Aorta (tissue), 5 donors: ENCODE measurements around the gene PDE10A. TPM values are rescaled to one million over a fixed set of nuclear protein-coding genes. Genes with fewer than 3 reads are reported as not detected.

Experiments
- ATAC-seq: fragments of 200-7000 bp; cut with Tn5 transposase; one replicate; pipeline ENCODE4 v1.9.1; 2022; ENCODE audit warnings: moderate library complexity; ENCODE audit not compliant: low FRiP score
- DNase-seq, 2 donors: peaks; one replicate each; pipeline ENCODE4 v3.0.0-alpha.2; 2020
- H3K27ac ChIP-seq, 2 donors: one replicate each; pipeline ENCODE4 v1.5.1; 2013; ENCODE audit warnings: low read length in 2 of 2, mild to moderate bottlenecking in 2 of 2, moderate library complexity in 2 of 2, control low read depth in 1 of 2, inconsistent platforms in 1 of 2, low read depth in 1 of 2
- H3K27me3 ChIP-seq, 2 donors: one replicate each; pipeline ENCODE4 v1.6.1; 2013; ENCODE audit warnings: control low read depth in 1 of 2, low read length in 1 of 2, mild to moderate bottlenecking in 1 of 2, moderate library complexity in 1 of 2; ENCODE audit not compliant: insufficient read depth in 2 of 2, control insufficient read depth in 1 of 2
- H3K36me3 ChIP-seq, 2 donors: one replicate each; pipeline ENCODE4 v1.6.1; 2013; ENCODE audit warnings: control low read depth in 1 of 2, low read length in 1 of 2, mild to moderate bottlenecking in 1 of 2; ENCODE audit not compliant: insufficient read depth in 2 of 2, control insufficient read depth in 1 of 2
- H3K4me1 ChIP-seq, 2 donors: one replicate each; pipeline ENCODE4 v1.6.1; 2013; ENCODE audit warnings: low read length in 2 of 2, control low read depth in 1 of 2, mild to moderate bottlenecking in 1 of 2, moderate library complexity in 1 of 2; ENCODE audit not compliant: insufficient read depth in 2 of 2, control insufficient read depth in 1 of 2
- H3K4me3 ChIP-seq, 2 donors: one replicate each; pipeline ENCODE4 v1.5.1; 2013; ENCODE audit warnings: low read length in 2 of 2, control low read depth in 1 of 2, mild to moderate bottlenecking in 1 of 2
- H3K9me3 ChIP-seq: one replicate; pipeline ENCODE4 v1.6.1; 2013; ENCODE audit warnings: mild to moderate bottlenecking, low read length; ENCODE audit not compliant: control insufficient read depth
- WGBS, 2 donors: extraction: QIAGEN DNeasy Blood & Tissue Kit; methylation state at CpG; one replicate each; pipeline ENCODE4 v1.1.7; 2013; 5-methylcytosine and 5-hydroxymethylcytosine counted together
- intact Hi-C, 2 donors: fragments of 100-400 bp; cut with DNase I; formaldehyde crosslinking; loops; one replicate each; pipeline versions ENCODE4 v1.14.2 to v1.15.0; 2022
- long read RNA-seq, 2 donors: library from polyadenylated mRNA; unstranded; transcript quantifications; one replicate each; pipeline ENCODE4 v2.0.0, GENCODE V29; 2020 to 2021
- polyA plus RNA-seq, 2 donors: library from polyadenylated mRNA; stranded (reverse); fragments of 200-250 nt; gene quantifications; one replicate each; pipeline ENCODE4 v1.2.3, GENCODE V29; 2013
- total RNA-seq, 2 donors: library from RNA; stranded (reverse); fragmentation: NEBNext Ultra II Directional; extraction: Animal tissue kit (Norgen Biotek cat#: 25700); gene quantifications; one replicate each; pipeline ENCODE4 v1.2.1, GENCODE V29; 2021
- donor health status: healthy with polysubstance abuse.
- donor health status: Bipolar disorder and iron deficiency.
- donor health status: DM: no; HTN: no; CAD: no.
- donor health status: DM: no; HTN: no; CAD: no.
- donor health status: DM: yes; HTN: yes; CAD: no.

PDE10A gene
- total RNA-seq = 10 to 100 TPM in 1 of 2 donors, 1 to 10 TPM in 1; 8.7 to 17.1 TPM
- 1 to 10 TPM in 1 of 2 donors, under 1 TPM in 1; 0.75 to 3.8 TPM for polyA plus RNA-seq
- long read RNA-seq, donor 1, partial matches to known transcripts = 0 of 5 reads
- long read RNA-seq, donor 1, other reads (novel, unspliced or antisense) = 4 of 5 reads
- long read RNA-seq, donor 2, partial matches to known transcripts = 3 of 12 reads
- long read RNA-seq, donor 2, other reads (novel, unspliced or antisense) = 9 of 12 reads

GRCh38 chr6:165662749-165663376 lies at the start of gene PDE10A:
PDE10A (minus strand) TSS chr6:165663241; CDS start chr6:165662811, 430 bp downstream.
- Histone ChIP-seq H3K4me3 (peak within 1 kb of the TSS; percentile 64 to 88), H3K4me1 (no peaks in the 10 kb centered on the region), H3K36me3 (no peaks in the 10 kb centered on the region), H3K27me3 (peaks cover 1 to 4% of the 10 kb centered on the region in 2 donors), H3K9me3 (no peaks in the 10 kb centered on the region), H3K27ac (no peak within 1 kb of the TSS)
- 1 to 2% methylated on average over 12 to 80 of the region's 80 CpGs for WGBS, 2 donors
- DNase-seq (peak; percentile 55 to 78), ATAC-seq (peak; percentile 67)
- intact Hi-C loops = loop anchor here in 1 of 2 donors (1.0 to 10.0 kb wide), 3 partner anchors 39 to 182 kb away; no protein-coding TSS in a partner anchor

DNA sequence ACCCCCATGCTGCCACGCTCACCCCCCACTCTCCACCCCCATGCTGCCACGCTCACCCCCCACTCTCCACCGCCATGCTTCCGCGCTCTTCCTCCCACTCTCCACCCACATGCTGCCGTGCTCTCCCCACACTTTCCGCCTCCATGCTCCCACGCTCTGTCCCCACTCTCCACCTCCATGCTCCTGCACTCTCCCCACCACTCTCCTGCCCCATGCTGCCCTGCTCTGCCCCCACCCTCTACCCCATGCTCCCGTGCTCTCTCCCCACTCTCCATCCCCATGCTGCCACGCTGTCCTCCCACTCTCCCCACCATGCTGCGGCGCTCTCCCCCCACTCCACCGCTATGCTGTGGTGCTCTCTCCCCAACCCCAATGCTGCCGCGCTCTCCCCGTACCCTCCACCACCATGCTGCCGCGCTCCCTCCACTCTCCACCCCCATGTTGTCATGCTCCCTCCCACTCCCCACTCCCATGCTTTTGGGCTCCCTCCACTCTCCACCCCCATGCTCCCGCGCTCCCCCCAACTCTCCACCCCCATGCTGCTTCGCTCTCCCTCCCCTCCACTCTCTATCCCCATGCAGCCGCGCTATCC lies 46.0 kb upstream of the PDE10A start:
- Histone ChIP-seq H3K27me3 (no peaks in the 10 kb centered on the region), H3K27ac (no peak overlapping the region), H3K4me1 (no peaks in the 10 kb centered on the region), H3K9me3 (no peaks in the 10 kb centered on the region), H3K36me3 (no peaks in the 10 kb centered on the region), H3K4me3 (no peak overlapping the region)
- no peak for ATAC-seq
- intact Hi-C loops = no loop called here
- DNase-seq = no peak
- WGBS, 2 donors = 95 to 97% methylated on average over 21 to 23 of the region's 23 CpGs

- intact Hi-C loops = no loop called here
- Histone ChIP-seq H3K4me3 (no peak overlapping the region), H3K4me1 (no peaks in the 10 kb centered on the region), H3K27ac (no peak overlapping the region), H3K36me3 (no peaks in the 10 kb centered on the region), H3K9me3 (no peaks in the 10 kb centered on the region), H3K27me3 (no peaks in the 10 kb centered on the region)
- ATAC-seq (no peak), DNase-seq (no peak)
- WGBS, 2 donors = 85 to 93% methylated on average over 14 of the region's 14 CpGs
Measured at GRCh38 chr6:165707067-165707853, 44.2 kb upstream of the PDE10A start.

DNA sequence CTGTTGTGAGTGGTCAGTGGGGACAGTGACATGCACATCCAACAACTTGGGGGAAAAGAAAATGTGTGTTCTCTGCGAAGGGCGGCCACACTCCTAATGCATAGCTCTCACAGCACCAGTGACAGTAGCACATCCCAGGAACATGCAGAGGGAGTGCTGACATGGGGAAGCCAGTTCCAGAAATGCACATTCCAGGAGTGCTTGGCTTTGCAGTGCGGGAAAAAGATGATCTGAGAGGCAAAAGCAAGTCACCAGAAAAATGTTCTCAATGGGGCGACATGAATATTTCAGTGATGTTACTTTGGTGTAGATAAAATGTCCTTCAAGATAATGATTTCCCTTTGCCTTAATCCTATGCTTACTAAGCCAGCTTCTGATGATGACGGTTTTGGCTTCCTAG lies 42.9 kb upstream of the PDE10A start:
- intact Hi-C loops = no loop called here
- WGBS, 2 donors = 80 to 82% methylated on average over 5 of the region's 5 CpGs
- DNase-seq = no peak
- Histone ChIP-seq H3K9me3 (no peaks in the 10 kb centered on the region), H3K36me3 (no peaks in the 10 kb centered on the region), H3K4me3 (no peak overlapping the region), H3K4me1 (peaks cover 3 to 5% of the 10 kb centered on the region in 2 donors), H3K27ac (no peak overlapping the region), H3K27me3 (no peaks in the 10 kb centered on the region)
- ATAC-seq = no peak

GRCh38 chr6:165704045-165704748 lies 41.2 kb upstream of the PDE10A start:
- DNase-seq = no peak
- 5 to 9% methylated on average over 9 of the region's 9 CpGs for WGBS, 2 donors
- Histone ChIP-seq H3K9me3 (no peaks in the 10 kb centered on the region), H3K27me3 (no peaks in the 10 kb centered on the region), H3K4me3 (no peak overlapping the region), H3K27ac (no peak overlapping the region), H3K36me3 (no peaks in the 10 kb centered on the region), H3K4me1 (peaks cover 3 to 5% of the 10 kb centered on the region in 2 donors)
- ATAC-seq = no peak
- intact Hi-C loops = loop anchor here in 1 of 2 donors (5.0 kb wide), 1 partner anchor 42 kb away; the partner anchor contains the start of gene PDE10A

DNA sequence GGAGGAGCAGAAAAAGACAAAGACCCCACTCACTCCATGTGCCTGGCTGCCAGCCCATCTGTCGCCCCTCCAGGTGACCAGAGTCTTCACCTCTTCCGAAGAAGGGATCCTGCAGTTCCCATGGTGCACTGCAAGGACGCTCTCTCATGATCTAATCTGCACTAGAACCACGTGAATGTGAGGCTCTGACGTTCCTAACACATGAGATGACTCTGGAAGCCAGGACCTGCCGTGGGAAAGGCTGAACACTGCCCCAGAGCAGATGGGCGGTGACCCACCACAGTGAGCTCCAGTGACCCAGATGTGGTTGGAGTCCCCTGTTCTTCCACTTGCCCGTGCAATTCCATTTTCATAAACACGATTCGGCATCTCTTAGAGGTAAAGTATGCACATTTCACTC lies 39.6 kb upstream of the PDE10A start:
- Histone ChIP-seq H3K4me3 (no peak overlapping the region), H3K4me1 (peaks cover 3 to 5% of the 10 kb centered on the region in 2 donors), H3K27ac (no peak overlapping the region), H3K9me3 (no peaks in the 10 kb centered on the region), H3K36me3 (no peaks in the 10 kb centered on the region), H3K27me3 (no peaks in the 10 kb centered on the region)
- ATAC-seq (no peak), DNase-seq (no peak)
- intact Hi-C loops = loop anchor here in 1 of 2 donors (5.0 kb wide), 1 partner anchor 40 kb away; the partner anchor contains the start of gene PDE10A
- 81 to 82% methylated on average over 10 of the region's 10 CpGs for WGBS, 2 donors

DNA sequence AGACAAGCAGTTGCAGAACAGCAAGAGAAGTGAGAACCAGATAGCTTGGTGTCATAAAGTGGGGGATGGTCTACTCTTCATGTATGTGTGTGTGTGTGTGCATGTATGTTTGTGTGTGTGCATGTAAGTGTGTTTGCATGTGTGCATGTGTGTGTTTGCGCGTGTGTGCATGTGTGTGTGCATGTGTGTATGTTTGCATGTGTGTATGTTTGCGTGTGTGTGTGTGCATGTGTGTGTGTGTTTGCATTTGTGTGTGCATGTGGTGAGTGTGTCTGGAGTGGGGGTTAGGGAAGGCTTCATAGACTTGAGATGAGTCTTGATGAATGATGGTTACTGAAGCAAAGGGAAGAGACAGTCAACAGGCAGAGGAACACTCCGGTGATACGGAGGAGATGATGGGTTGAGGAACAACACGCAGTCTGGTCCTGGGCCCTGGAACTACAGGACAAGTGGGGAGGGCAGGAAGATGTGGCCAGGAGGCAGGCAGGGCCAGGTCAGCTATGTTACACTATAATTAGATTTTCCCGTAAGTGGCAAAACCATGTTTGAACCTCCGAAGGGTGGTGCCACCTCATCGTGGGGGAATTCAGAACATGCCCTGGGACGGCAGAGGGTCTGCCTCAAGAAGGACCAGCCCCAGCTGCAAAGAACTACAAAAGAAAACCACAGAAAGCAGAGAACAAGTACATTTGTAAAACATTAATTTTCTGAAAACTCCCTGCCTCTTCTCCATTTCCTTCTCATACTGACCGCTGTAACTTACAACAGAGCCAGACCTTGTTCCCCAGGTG lies 38.7 kb upstream of the PDE10A start:
- Histone ChIP-seq H3K27ac (no peak overlapping the region), H3K4me1 (peaks cover 3 to 5% of the 10 kb centered on the region in 2 donors), H3K27me3 (no peaks in the 10 kb centered on the region), H3K4me3 (no peak overlapping the region), H3K36me3 (no peaks in the 10 kb centered on the region), H3K9me3 (no peaks in the 10 kb centered on the region)
- DNase-seq (no peak), ATAC-seq (no peak)
- 55 to 63% methylated on average over 11 of the region's 11 CpGs for WGBS, 2 donors
- intact Hi-C loops = loop anchor here in 1 of 2 donors (5.0 kb wide), 1 partner anchor 39 kb away; the partner anchor contains the start of gene PDE10A
